Lower leg skin (tissue), 4 donors: ENCODE results near the gene CAMK2N2. TPM values are rescaled to one million over a fixed set of nuclear protein-coding genes. Genes with fewer than 3 reads are reported as not detected.

ENCODE experiments used
- DNase-seq, 2 donors: peaks; one replicate each; pipeline ENCODE4 v3.0.0-alpha.2; 2019; ENCODE audit warnings: low spot score in 2 of 2
- H3K4me3 ChIP-seq: fragments of 200-600 bp; sonication (generic); 2 replicates; pipeline ENCODE4 v1.5.1; 2017; ENCODE audit warnings: mild to moderate bottlenecking, low read depth; ENCODE audit not compliant: poor library complexity, severe bottlenecking
- POLR2A ChIP-seq, 2 donors: fragments of 450-650 bp; IDR thresholded peaks; one replicate each; pipeline ENCODE4 v1.6.1; 2016 to 2017; ENCODE audit warnings: antibody characterized with exemption in 2 of 2, mild to moderate bottlenecking in 1 of 2, moderate library complexity in 1 of 2
- WGBS, 2 donors: methylation state at CpG; one replicate each; pipeline ENCODE4 v1.1.5; 2018; 5-methylcytosine and 5-hydroxymethylcytosine counted together
- intact Hi-C: fragments of 100-400 bp; cut with DNase I; formaldehyde crosslinking; loops from one replicate; pipeline ENCODE4 v1.15.0; 2023; ENCODE audit warnings: low total_unique reads
- total RNA-seq, 4 donors: library from RNA; depleted of rRNA; stranded (reverse); fragments of >200 nt; gene quantifications; one replicate each; pipeline ENCODE4 v1.1.0, GENCODE V29; 2016
- TF ChIP-seq, protein P1 (sequence below), 3 donors: fragments of 450-650 bp; IDR thresholded peaks; one replicate each; pipeline ENCODE4 v1.5.1; 2016; ENCODE audit warnings: antibody characterized with exemption in 3 of 3, mild to moderate bottlenecking in 3 of 3, moderate library complexity in 2 of 3

CAMK2N2 gene
- total RNA-seq, 4 donors from 2014 or later = not detected

DNA sequence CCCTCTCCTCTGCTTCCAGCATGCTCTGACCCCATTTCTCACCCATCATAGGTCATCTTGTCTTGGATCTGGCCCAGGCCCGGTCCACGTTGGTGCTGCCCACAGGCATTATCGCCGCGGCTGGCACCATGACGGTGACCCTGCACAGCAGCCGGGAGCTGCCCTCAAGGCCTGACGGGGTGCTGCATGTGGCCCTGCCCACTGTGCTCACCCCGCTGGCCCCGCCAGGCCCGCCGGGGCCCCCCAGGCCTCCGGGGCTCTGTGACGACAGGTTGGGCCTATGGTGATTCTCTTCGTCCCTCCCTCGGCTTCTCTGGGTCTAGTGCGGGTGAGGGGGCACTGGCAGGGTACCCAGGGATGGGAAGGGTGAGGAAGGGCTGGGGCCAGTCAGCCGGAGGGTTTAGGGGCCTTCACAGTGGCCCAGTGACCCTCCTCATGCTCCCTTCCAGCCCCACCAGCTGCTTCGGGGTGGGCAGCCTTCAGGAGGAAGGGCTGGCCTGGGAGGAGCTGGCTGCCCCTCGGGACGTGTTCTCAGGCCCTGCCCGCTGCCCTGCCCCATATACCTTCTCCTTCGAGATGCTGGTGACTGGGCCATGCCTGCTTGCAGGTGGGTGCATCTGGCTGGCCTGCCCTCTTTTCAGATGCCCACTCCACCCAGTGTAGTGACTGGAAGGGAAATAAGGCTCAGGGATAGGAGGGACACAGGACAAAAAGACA is 28.1 kb downstream of the CAMK2N2 start:
- TF ChIP-seq, protein P1, sequence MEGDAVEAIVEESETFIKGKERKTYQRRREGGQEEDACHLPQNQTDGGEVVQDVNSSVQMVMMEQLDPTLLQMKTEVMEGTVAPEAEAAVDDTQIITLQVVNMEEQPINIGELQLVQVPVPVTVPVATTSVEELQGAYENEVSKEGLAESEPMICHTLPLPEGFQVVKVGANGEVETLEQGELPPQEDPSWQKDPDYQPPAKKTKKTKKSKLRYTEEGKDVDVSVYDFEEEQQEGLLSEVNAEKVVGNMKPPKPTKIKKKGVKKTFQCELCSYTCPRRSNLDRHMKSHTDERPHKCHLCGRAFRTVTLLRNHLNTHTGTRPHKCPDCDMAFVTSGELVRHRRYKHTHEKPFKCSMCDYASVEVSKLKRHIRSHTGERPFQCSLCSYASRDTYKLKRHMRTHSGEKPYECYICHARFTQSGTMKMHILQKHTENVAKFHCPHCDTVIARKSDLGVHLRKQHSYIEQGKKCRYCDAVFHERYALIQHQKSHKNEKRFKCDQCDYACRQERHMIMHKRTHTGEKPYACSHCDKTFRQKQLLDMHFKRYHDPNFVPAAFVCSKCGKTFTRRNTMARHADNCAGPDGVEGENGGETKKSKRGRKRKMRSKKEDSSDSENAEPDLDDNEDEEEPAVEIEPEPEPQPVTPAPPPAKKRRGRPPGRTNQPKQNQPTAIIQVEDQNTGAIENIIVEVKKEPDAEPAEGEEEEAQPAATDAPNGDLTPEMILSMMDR (IDR thresholded peaks at IDR 0.05) = no peak
- TF ChIP-seq POLR2A (IDR thresholded peaks at IDR 0.05) = no peak
- WGBS, 2 donors = 88 to 89% methylated on average over 20 to 23 of the region's 23 CpGs
- H3K4me3 ChIP-seq = no peak overlapping the region
- intact Hi-C loops = no loop called here
- DNase-seq = no peak

DNA sequence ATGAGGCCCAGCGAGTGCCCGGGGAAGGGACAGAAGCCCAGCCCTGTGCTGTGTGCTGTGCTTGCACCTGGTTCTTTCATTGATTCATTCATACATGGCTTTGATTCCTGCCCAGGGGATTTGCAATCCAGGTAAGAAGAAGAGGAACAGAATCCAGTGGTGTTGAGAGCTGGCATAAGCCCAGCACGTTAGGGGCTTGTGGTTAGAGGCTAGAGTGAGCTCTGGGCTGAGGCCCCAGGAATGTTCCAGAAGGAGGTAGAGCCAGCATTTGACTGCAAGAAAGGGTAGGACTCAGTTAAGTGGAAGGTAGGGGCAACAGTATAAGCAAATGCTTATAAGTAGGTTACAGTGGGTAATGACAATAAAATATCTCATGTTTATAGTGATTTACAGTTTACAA is 29.7 kb downstream of the CAMK2N2 start:
- H3K4me3 ChIP-seq = no peak overlapping the region
- 47 to 60% methylated on average over 3 of the region's 3 CpGs for WGBS, 2 donors
- DNase-seq = no peak
- TF ChIP-seq POLR2A (IDR thresholded peaks at IDR 0.05) = no peak
- TF ChIP-seq, protein P1 (IDR thresholded peaks at IDR 0.05) = no peak
- intact Hi-C loops = no loop called here

DNA sequence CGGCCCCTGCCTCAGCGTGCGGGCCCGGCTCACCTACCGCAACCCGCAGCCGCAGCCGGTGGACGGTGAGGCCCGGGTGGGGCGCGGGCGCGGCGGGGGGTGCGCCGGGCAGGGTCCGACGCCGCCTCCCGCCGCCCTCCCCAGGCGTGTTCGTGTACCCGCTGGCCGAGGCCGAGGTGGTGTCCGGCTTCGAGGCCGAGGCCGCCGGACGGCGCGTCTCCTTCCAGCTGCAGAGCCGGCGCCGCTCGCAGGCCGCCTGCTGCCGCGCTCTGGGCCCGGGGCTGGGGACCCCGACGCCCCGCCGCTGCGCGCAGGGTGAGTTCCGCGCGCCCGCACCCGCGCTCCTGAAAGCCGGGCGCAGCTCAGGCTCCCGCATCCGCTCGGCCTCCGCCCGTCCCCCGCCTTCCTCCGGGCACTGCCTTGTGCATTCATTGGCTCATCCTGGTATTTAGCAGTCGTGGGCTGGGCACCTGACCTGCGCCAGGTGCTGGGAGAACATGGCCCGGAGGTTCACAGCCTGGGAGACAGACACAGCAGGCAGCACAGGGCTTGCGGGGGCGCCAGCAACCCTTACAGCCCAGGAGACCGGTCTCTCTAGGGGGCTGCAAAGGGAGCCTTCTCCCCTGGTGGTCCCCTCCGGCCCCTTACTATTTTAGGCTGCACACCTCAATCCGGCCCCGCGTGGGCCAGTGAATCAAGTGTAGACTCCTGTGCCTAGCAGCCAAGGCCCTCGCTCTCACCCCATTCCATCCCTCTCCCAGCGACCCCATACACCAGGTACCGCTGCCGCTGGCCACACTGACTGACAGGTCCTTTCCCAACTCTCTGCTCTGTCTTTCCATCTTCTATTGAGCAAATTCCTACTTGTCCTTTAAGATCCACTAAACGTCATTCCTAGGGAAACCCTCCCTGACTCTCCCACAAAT is 30.5 kb downstream of the CAMK2N2 start:
- H3K4me3 ChIP-seq = no peak overlapping the region
- DNase-seq = no peak
- intact Hi-C loops = no loop called here
- 10 to 14% methylated on average over 24 to 34 of the region's 79 CpGs for WGBS, 2 donors
- TF ChIP-seq, protein P1 (IDR thresholded peaks at IDR 0.05) = no peak
- TF ChIP-seq POLR2A (IDR thresholded peaks at IDR 0.05) = no peak

DNA sequence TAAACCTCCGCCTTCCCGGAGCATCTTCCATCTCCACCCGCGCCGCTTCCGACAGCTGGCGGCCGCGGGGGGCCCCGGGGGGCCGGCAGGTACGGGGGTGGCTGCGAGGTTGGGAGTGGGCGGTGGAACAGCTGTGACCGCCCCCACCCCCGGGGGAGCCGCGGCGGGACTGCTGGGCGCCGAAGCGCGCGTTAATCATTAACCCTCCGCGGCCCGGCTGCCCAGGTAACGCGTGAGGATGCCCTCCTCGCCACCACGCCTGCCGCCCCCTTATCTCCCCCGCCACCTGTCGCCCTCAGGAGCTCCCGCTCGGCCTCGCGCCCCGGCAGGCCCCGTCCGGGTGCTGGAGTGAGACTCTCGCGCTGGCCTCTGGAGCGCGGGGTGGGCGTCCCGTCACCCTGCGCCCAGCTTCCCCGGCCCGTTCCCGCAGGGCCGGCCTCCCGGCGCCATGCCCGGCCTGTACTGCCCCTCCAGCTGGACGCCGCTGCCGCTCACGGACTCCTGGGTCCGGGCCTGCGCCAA is 31.2 kb downstream of the CAMK2N2 start:
- WGBS, 2 donors = 0 to 1% methylated on average over 12 to 43 of the region's 61 CpGs
- peak overlapping the region; percentile 24 for H3K4me3 ChIP-seq
- intact Hi-C loops = no loop called here
- no peak for DNase-seq
- TF ChIP-seq, protein P1 (IDR thresholded peaks at IDR 0.05) = no peak
- no peak for TF ChIP-seq POLR2A (IDR thresholded peaks at IDR 0.05)

DNA sequence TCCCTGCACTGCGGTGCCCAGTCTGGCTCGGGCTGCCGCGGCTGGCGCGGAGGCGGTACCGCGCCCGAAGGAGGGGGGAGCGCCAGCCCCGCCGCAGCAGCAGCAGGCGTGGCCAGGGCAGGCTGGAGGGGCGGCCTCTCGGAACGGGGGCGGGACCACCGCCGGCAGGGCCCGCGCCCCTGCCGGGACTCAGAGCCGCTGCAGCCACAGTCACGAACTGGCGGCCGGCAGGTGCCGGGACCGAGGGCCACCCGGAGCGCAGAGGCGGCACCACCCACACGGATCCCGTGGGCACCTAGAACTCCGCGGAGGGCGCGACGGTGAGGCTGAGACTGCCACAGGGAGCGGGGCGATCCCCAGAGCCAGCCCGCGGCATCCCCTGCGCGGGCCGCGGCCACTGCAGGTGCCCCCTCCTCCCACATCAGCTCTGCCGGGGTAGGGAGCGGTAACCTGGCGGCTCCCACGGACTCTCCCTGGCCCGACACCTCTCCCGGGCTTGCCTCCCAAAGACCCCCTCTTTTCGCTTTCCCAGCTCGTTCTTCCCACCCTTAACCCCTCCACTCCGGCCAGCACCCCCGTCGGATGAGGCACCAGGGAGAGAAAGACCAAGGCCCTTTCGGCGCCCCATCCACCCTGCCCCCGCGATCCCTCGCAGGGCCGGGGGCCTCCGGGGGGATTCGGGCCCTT is 31.8 kb downstream of the CAMK2N2 start, which contains the start of gene VWA5B2:
VWA5B2 (plus strand) TSS at position 192 of the 687 bp plus-strand sequence. CDS start 944 bp downstream, outside the sequence.
- WGBS, 2 donors = 1 to 2% methylated on average over 21 to 61 of the region's 66 CpGs
- TF ChIP-seq POLR2A (IDR thresholded peaks at IDR 0.05) = no peak
- TF ChIP-seq, protein P1 (IDR thresholded peaks at IDR 0.05) = no peak
- H3K4me3 ChIP-seq = peak within 1 kb of the TSS; percentile 24
- DNase-seq = no peak
- intact Hi-C loops = no loop called here
